ENCODE data around the gene RASSF5.
"Not testable (repeated sequence)": the region's sequence is repeated elsewhere in the genome, so short reads cannot be mapped to it uniquely, and the experiment has no call there.

RASSF5 gene

GRCh38 chr1:206586501-206587445, 79.4 kb downstream of the RASSF5 start:
- no peak for DNase-seq (ENCODE audit: low read depth in 2 of 2)

- DNase-seq (ENCODE audit: low read depth in 2 of 2) = no peak
Observed at GRCh38 chr1:206587904-206588303, 80.6 kb downstream of the RASSF5 start.

GRCh38 chr1:206588492-206588891, 81.2 kb downstream of the RASSF5 start:
- DNase-seq (ENCODE audit: low read depth in 2 of 2) = no peak

- DNase-seq (ENCODE audit: low read depth in 2 of 2) = no peak
Observed at GRCh38 chr1:206589206-206589605, 81.9 kb downstream of the RASSF5 start.

- DNase-seq (ENCODE audit: low read depth in 2 of 2) = peak in 1 of 2 donors; percentile 62
Observed at GRCh38 chr1:206590025-206590758, 82.9 kb downstream of the RASSF5 start.

GRCh38 chr1:206591226-206591625, 83.9 kb downstream of the RASSF5 start:
- no peak for DNase-seq (ENCODE audit: low read depth in 2 of 2)

GRCh38 chr1:206591696-206592095, 84.4 kb downstream of the RASSF5 start:
- no peak for DNase-seq (ENCODE audit: low read depth in 2 of 2)

GRCh38 chr1:206593351-206593925, 86.1 kb downstream of the RASSF5 start:
- DNase-seq (ENCODE audit: low read depth in 2 of 2) = no peak

GRCh38 chr1:206595581-206596318, 88.4 kb downstream of the RASSF5 start:
- DNase-seq (ENCODE audit: low read depth in 2 of 2) = no peak

GRCh38 chr1:206596319-206596666, 89.0 kb downstream of the RASSF5 start:
- no peak for DNase-seq (ENCODE audit: low read depth in 2 of 2)

- no peak for DNase-seq (ENCODE audit: low read depth in 2 of 2)
Observed at GRCh38 chr1:206600527-206600926, 93.2 kb downstream of the RASSF5 start.

GRCh38 chr1:206604861-206605260, 97.5 kb downstream of the RASSF5 start:
- no peak for DNase-seq (ENCODE audit: low read depth in 2 of 2)

GRCh38 chr1:206606867-206607266, 99.5 kb downstream of the RASSF5 start:
- no peak for DNase-seq (ENCODE audit: low read depth in 2 of 2)

- DNase-seq (ENCODE audit: low read depth in 2 of 2) = peak; percentile 42 to 50
Observed at GRCh38 chr1:206608108-206608698, 100.9 kb downstream of the RASSF5 start.

- no peak for DNase-seq (ENCODE audit: low read depth in 2 of 2)
Observed at GRCh38 chr1:206609229-206609991, 102.1 kb downstream of the RASSF5 start.

GRCh38 chr1:206612129-206612876, 105.0 kb downstream of the RASSF5 start, which contains the start of gene EIF2D:
Gene EIF2D, minus strand, starts transcription at chr1:206612465. Its CDS starts 123 bp downstream, at chr1:206612342.
- peak; percentile 95 for DNase-seq (ENCODE audit: low read depth in 2 of 2)

GRCh38 chr1:206626396-206626795, 119.1 kb downstream of the RASSF5 start:
- not testable (repeated sequence) for DNase-seq (ENCODE audit: low read depth in 2 of 2)

- no peak for DNase-seq (ENCODE audit: low read depth in 2 of 2)
Observed at GRCh38 chr1:206628916-206629315, 121.6 kb downstream of the RASSF5 start.

GRCh38 chr1:206631085-206631509, 123.8 kb downstream of the RASSF5 start:
- DNase-seq (ENCODE audit: low read depth in 2 of 2) = no peak

- no peak for DNase-seq (ENCODE audit: low read depth in 2 of 2)
Observed at GRCh38 chr1:206633708-206634121, 126.4 kb downstream of the RASSF5 start.

Measured in stimulated activated CD4-positive, alpha-beta T cell treated with anti-CD3 and anti-CD28 coated beads, Interleukin-1b, Interleukin-23, amount 100 ng/mL, for 4 hours (primary cell).